GM23338 (cell line): ENCODE measurements around the gene ABCC1. TPM values are rescaled to one million over a fixed set of nuclear protein-coding genes. Genes with fewer than 3 reads are reported as not detected.

Experiments
- ATAC-seq: fragments of 200-7000 bp; cut with Tn5 transposase; 3 replicates; pipeline ENCODE4 v1.9.1; 2020
- DNase-seq: peaks from one replicate; pipeline ENCODE4 v3.0.0-alpha.2; 2015; ENCODE audit warnings: low spot score
- H2AFZ ChIP-seq: fragments of 200-600 bp; sonication (generic); 2 replicates; pipeline ENCODE4 v1.8.0; 2016; ENCODE audit warnings: antibody characterized with exemption, mild to moderate bottlenecking, moderate library complexity
- H3F3A ChIP-seq: fragments of 200-600 bp; sonication (generic); replicated peaks from 2 replicates; pipeline ENCODE4 v1.8.0; 2017; ENCODE audit warnings: antibody characterized with exemption, mixed run types, low read depth
- H3K27ac ChIP-seq: fragments of 200-600 bp; sonication (generic); 2 replicates; pipeline ENCODE4 v1.6.1; 2016; ENCODE audit warnings: low read depth
- H3K27me3 ChIP-seq: fragments of 200-600 bp; sonication (generic); 2 replicates; pipeline ENCODE4 v1.8.0; 2016; ENCODE audit warnings: mild to moderate bottlenecking, mixed run types, moderate library complexity; ENCODE audit not compliant: insufficient read depth
- H3K36me3 ChIP-seq: fragments of 200-600 bp; sonication (generic); 2 replicates; pipeline ENCODE4 v1.8.0; 2016; ENCODE audit warnings: mild to moderate bottlenecking; ENCODE audit not compliant: insufficient read depth
- H3K4me1 ChIP-seq: fragments of 200-600 bp; sonication (generic); 2 replicates; pipeline ENCODE4 v1.8.0; 2016; ENCODE audit warnings: mild to moderate bottlenecking, moderate library complexity; ENCODE audit not compliant: insufficient read depth
- H3K4me2 ChIP-seq: fragments of 200-600 bp; sonication (generic); 2 replicates; pipeline ENCODE4 v1.7.1; 2017; ENCODE audit warnings: mixed run types
- H3K4me3 ChIP-seq: fragments of 200-600 bp; sonication (generic); 2 replicates; pipeline ENCODE4 v1.6.1; 2016; ENCODE audit warnings: mixed run types
- H3K79me2 ChIP-seq: fragments of 200-600 bp; sonication (generic); replicated peaks from 2 replicates; pipeline ENCODE4 v1.8.0; 2017; ENCODE audit warnings: mild to moderate bottlenecking; ENCODE audit not compliant: insufficient read depth
- H3K9me2 ChIP-seq: fragments of 200-600 bp; sonication (generic); 2 replicates; pipeline ENCODE4 v1.8.0; 2017; ENCODE audit not compliant: insufficient read depth
- H4K20me1 ChIP-seq: fragments of 200-600 bp; sonication (generic); replicated peaks from 2 replicates; pipeline ENCODE4 v1.8.0; 2017; ENCODE audit warnings: mild to moderate bottlenecking; ENCODE audit not compliant: insufficient read depth
- H3K27ac Mint-ChIP-seq: 2 replicates; pipeline ENCODE4 v1.8.0; 2020; ENCODE audit warnings: inconsistent platforms, mild to moderate bottlenecking, moderate library complexity, mixed read lengths
- H3K27me3 Mint-ChIP-seq: 3 replicates; pipeline ENCODE4 v1.8.0; 2022; ENCODE audit warnings: low read depth, mild to moderate bottlenecking, moderate library complexity, mixed read lengths, inconsistent platforms; ENCODE audit not compliant: insufficient read depth, poor library complexity
- H3K36me3 Mint-ChIP-seq: 3 replicates; pipeline ENCODE4 v1.8.0; 2021; ENCODE audit warnings: low read depth, mild to moderate bottlenecking, inconsistent platforms, moderate library complexity, mixed read lengths
- H3K4me1 Mint-ChIP-seq: 3 replicates; pipeline ENCODE4 v1.8.0; 2020; ENCODE audit warnings: mild to moderate bottlenecking, inconsistent platforms, mixed read lengths
- H3K4me3 Mint-ChIP-seq: 3 replicates; pipeline ENCODE4 v1.8.0; 2021; ENCODE audit warnings: moderate library complexity, mild to moderate bottlenecking, inconsistent platforms, mixed read lengths
- H3K9me3 Mint-ChIP-seq: 3 replicates; pipeline ENCODE4 v1.8.0; 2020; ENCODE audit warnings: moderate library complexity, mild to moderate bottlenecking, inconsistent platforms, mixed read lengths
- STAT1 ChIP-seq: IDR thresholded peaks from one replicate; pipeline ENCODE4 v1.6.1; 2016; ENCODE audit warnings: antibody characterized with exemption; ENCODE audit not compliant: unreplicated experiment
- polyA plus RNA-seq: library from polyadenylated mRNA; unstranded; fragments of >200 nt; fragmentation: Nextera tagmentation; extraction: Ambion mirVana; gene quantifications from 2 replicates; pipeline ENCODE4 v1.2.1, GENCODE V29; 2016
- total RNA-seq: library from RNA; depleted of rRNA; stranded (reverse); fragments of >200 nt; shearing (Covaris generic); gene quantifications from 2 replicates; pipeline ENCODE4 v1.2.3, GENCODE V29; 2014
- TF ChIP-seq, protein P1 (sequence below): IDR thresholded peaks from one replicate; pipeline ENCODE4 v1.6.1; 2018; ENCODE audit warnings: antibody characterized with exemption; ENCODE audit not compliant: unreplicated experiment
- TF ChIP-seq, protein P2 (sequence below): fragments of 250-450 bp; sonication (Bioruptor Pico); IDR thresholded peaks from 2 replicates; pipeline ENCODE4 v1.5.0; 2020; ENCODE audit warnings: mild to moderate bottlenecking, moderate library complexity
- TF ChIP-seq, protein P3 (sequence below), 2 experiments: fragments of 200-600 bp in 1 of 2; sonication (generic) in 1 of 2; conservative IDR thresholded peaks; 2 replicates each; pipeline versions ENCODE4 v1.5.1 to v1.6.1; 2016 to 2017; ENCODE audit warnings: antibody characterized with exemption in 2 of 2, low read depth in 2 of 2, mild to moderate bottlenecking in 2 of 2, moderate library complexity in 1 of 2

ABCC1 gene
- total and polyA plus RNA-seq, 2 experiments from 2014 or later, result 11.0 to 46.6 TPM

DNA sequence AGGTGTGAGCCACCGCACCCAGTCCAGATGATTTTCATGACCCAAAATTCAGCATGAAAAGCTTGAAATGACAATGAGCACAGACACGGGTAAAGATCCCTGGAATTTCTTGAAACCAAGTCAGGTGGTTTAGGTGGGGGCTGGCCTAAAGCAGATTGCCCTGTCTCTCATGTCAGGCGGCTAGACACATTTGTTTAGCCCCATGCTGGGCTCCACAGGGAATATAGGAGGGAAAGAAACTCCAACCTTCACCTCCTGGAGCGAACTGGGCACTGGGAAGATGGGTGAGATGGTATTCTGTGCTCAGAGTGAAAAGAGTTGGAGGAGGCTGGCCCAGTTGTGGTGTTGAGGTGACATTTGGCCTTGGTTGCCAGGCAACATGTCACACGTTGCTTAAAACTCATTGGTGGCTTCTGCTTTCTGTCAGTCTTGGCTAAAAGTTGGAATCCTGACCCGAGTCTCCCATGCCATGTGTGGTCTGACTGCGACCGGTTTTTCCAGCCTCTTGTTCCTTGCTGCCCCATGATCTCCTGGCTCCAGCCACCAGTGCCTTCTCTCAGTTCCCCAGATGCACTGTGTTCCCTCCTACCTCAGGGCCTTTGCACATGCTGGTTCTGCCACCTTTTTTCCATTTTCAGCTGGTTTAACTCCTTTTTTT is 160.2 kb downstream of the ABCC1 start:
- Mint-ChIP-seq H3K27ac (0 out of 2 replicates have a peak overlapping the region, but pooled peaks have one; percentile 12), H3K9me3 (no peaks in the 10 kb centered on the region), H3K4me1 (no peaks in the 10 kb centered on the region; the same call in 1 of the 3 replicates), H3K27me3 (no peaks in the 10 kb centered on the region), H3K36me3 (peaks cover 82% of the 10 kb centered on the region), H3K4me3 (no peak overlapping the region)
- H3K79me2 ChIP-seq, result no peaks in the 10 kb centered on the region
- no peaks in the 10 kb centered on the region; the same call in 1 of the 2 replicates for H3K4me1 ChIP-seq
- no peak for DNase-seq
- H2AFZ ChIP-seq, result no peak overlapping the region
- H3K9me2 ChIP-seq, result no peaks in the 10 kb centered on the region
- H3F3A ChIP-seq, result no peaks in the 10 kb centered on the region
- no peak overlapping the region for H3K4me3 ChIP-seq
- no peak overlapping the region for H3K4me2 ChIP-seq
- H4K20me1 ChIP-seq, result peaks cover 12% of the 10 kb centered on the region; the same call in 1 of the 2 replicates
- TF ChIP-seq, protein P1, sequence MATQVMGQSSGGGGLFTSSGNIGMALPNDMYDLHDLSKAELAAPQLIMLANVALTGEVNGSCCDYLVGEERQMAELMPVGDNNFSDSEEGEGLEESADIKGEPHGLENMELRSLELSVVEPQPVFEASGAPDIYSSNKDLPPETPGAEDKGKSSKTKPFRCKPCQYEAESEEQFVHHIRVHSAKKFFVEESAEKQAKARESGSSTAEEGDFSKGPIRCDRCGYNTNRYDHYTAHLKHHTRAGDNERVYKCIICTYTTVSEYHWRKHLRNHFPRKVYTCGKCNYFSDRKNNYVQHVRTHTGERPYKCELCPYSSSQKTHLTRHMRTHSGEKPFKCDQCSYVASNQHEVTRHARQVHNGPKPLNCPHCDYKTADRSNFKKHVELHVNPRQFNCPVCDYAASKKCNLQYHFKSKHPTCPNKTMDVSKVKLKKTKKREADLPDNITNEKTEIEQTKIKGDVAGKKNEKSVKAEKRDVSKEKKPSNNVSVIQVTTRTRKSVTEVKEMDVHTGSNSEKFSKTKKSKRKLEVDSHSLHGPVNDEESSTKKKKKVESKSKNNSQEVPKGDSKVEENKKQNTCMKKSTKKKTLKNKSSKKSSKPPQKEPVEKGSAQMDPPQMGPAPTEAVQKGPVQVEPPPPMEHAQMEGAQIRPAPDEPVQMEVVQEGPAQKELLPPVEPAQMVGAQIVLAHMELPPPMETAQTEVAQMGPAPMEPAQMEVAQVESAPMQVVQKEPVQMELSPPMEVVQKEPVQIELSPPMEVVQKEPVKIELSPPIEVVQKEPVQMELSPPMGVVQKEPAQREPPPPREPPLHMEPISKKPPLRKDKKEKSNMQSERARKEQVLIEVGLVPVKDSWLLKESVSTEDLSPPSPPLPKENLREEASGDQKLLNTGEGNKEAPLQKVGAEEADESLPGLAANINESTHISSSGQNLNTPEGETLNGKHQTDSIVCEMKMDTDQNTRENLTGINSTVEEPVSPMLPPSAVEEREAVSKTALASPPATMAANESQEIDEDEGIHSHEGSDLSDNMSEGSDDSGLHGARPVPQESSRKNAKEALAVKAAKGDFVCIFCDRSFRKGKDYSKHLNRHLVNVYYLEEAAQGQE, result no peak
- TF ChIP-seq STAT1, result no peak
- TF ChIP-seq, protein P2, sequence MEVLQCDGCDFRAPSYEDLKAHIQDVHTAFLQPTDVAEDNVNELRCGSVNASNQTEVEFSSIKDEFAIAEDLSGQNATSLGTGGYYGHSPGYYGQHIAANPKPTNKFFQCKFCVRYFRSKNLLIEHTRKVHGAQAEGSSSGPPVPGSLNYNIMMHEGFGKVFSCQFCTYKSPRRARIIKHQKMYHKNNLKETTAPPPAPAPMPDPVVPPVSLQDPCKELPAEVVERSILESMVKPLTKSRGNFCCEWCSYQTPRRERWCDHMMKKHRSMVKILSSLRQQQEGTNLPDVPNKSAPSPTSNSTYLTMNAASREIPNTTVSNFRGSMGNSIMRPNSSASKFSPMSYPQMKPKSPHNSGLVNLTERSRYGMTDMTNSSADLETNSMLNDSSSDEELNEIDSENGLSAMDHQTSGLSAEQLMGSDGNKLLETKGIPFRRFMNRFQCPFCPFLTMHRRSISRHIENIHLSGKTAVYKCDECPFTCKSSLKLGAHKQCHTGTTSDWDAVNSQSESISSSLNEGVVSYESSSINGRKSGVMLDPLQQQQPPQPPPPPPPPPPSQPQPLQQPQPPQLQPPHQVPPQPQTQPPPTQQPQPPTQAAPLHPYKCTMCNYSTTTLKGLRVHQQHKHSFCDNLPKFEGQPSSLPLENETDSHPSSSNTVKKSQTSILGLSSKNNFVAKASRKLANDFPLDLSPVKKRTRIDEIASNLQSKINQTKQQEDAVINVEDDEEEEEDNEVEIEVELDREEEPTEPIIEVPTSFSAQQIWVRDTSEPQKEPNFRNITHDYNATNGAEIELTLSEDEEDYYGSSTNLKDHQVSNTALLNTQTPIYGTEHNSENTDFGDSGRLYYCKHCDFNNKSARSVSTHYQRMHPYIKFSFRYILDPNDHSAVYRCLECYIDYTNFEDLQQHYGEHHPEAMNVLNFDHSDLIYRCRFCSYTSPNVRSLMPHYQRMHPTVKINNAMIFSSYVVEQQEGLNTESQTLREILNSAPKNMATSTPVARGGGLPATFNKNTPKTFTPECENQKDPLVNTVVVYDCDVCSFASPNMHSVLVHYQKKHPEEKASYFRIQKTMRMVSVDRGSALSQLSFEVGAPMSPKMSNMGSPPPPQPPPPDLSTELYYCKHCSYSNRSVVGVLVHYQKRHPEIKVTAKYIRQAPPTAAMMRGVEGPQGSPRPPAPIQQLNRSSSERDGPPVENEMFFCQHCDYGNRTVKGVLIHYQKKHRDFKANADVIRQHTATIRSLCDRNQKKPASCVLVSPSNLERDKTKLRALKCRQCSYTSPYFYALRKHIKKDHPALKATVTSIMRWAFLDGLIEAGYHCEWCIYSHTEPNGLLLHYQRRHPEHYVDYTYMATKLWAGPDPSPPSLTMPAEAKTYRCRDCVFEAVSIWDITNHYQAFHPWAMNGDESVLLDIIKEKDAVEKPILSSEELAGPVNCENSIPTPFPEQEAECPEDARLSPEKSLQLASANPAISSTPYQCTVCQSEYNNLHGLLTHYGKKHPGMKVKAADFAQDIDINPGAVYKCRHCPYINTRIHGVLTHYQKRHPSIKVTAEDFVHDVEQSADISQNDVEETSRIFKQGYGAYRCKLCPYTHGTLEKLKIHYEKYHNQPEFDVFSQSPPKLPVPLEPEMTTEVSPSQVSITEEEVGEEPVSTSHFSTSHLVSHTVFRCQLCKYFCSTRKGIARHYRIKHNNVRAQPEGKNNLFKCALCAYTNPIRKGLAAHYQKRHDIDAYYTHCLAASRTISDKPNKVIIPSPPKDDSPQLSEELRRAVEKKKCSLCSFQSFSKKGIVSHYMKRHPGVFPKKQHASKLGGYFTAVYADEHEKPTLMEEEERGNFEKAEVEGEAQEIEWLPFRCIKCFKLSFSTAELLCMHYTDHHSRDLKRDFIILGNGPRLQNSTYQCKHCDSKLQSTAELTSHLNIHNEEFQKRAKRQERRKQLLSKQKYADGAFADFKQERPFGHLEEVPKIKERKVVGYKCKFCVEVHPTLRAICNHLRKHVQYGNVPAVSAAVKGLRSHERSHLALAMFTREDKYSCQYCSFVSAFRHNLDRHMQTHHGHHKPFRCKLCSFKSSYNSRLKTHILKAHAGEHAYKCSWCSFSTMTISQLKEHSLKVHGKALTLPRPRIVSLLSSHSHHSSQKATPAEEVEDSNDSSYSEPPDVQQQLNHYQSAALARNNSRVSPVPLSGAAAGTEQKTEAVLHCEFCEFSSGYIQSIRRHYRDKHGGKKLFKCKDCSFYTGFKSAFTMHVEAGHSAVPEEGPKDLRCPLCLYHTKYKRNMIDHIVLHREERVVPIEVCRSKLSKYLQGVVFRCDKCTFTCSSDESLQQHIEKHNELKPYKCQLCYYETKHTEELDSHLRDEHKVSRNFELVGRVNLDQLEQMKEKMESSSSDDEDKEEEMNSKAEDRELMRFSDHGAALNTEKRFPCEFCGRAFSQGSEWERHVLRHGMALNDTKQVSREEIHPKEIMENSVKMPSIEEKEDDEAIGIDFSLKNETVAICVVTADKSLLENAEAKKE (CRISPR knock-in tag), result no peak
- TF ChIP-seq, protein P3, sequence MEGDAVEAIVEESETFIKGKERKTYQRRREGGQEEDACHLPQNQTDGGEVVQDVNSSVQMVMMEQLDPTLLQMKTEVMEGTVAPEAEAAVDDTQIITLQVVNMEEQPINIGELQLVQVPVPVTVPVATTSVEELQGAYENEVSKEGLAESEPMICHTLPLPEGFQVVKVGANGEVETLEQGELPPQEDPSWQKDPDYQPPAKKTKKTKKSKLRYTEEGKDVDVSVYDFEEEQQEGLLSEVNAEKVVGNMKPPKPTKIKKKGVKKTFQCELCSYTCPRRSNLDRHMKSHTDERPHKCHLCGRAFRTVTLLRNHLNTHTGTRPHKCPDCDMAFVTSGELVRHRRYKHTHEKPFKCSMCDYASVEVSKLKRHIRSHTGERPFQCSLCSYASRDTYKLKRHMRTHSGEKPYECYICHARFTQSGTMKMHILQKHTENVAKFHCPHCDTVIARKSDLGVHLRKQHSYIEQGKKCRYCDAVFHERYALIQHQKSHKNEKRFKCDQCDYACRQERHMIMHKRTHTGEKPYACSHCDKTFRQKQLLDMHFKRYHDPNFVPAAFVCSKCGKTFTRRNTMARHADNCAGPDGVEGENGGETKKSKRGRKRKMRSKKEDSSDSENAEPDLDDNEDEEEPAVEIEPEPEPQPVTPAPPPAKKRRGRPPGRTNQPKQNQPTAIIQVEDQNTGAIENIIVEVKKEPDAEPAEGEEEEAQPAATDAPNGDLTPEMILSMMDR (conservative IDR thresholded peaks at IDR 0.05; ENCODE audit: low read depth in 2 of 2), result no peak
- ATAC-seq, result peak; percentile 29; the same call in 1 of the 3 replicates
- peaks cover 19% of the 10 kb centered on the region for H3K36me3 ChIP-seq
- peak overlapping the region; percentile 60; the same call in 1 of the 2 replicates for H3K27ac ChIP-seq
- H3K27me3 ChIP-seq, result no peaks in the 10 kb centered on the region
